Measurements from ENCODE around the gene C19orf81. TPM values are rescaled to one million over a fixed set of nuclear protein-coding genes. Genes with fewer than 3 reads are reported as not detected.

C19orf81 gene
- total and polyA plus RNA-seq, 2 of the 4 experiments (the other 2 are of a cell fraction): 0.31 TPM; not detected in 1

DNA sequence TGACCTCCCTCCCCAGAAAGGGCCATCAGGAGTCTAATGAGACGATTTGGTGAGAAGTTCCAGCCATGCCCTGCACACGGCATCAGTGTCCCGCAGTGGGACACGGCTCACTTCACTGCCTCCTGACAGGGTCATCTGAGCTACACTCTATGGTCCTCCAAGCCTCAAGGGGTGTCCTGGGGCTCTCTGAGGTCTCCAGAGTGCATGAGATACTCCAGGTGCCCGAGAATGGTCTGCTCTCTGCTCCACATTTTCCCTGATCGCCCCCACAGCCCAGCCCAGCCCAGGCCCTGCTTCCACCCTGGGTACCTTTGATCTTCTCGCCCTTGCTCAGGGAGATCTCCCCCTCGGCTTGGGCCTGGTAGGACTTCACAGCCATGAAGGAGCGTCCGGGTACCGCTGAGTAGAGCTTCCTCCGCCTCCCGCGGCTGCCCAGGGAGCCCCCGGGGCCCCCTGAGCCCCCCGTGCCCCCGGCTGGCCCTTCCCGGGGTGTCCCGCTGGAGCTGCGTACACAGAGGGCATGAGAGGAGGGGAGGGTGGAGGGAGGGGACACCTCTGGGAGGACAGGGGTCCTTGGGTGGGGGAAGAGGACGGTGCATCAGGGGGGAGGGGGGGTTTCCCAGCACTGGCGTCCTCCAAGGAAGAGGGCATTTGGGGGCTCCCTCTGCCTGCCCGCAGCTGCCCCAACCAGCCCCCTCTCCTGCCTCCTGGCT is 53.1 kb downstream of the C19orf81 start (continued):
- no peak for TF ChIP-seq CTCF (conservative IDR thresholded peaks at IDR 0.05; ENCODE audit: low read depth, low read length)
